NT2/D1 (cell line): ENCODE results near the gene FDX1.

ENCODE experiments used
- YY1 ChIP-seq: IDR thresholded peaks from 2 replicates; pipeline ENCODE4 v1.6.1; 2011; ENCODE audit not compliant: insufficient read length, insufficient read depth
- ZNF274 ChIP-seq: IDR thresholded peaks from 2 replicates; pipeline ENCODE4 v1.6.1; 2011; ENCODE audit warnings: mild to moderate bottlenecking, low read depth, low read length

- TF ChIP-seq YY1 (no peak), ZNF274 (no peak)
These were observed 4.8 kb upstream of the FDX1 start for GRCh38 chr11:110424775-110425444.
